Aorta (tissue), 5 donors: ENCODE results near the gene CGB1. TPM values are rescaled to one million over a fixed set of nuclear protein-coding genes. Genes with fewer than 3 reads are reported as not detected.
"Not testable (repeated sequence)": the region's sequence is repeated elsewhere in the genome, so short reads cannot be mapped to it uniquely, and the experiment has no call there.

Experiments
- ATAC-seq: fragments of 200-7000 bp; cut with Tn5 transposase; one replicate; pipeline ENCODE4 v1.9.1; 2022; ENCODE audit warnings: moderate library complexity; ENCODE audit not compliant: low FRiP score
- DNase-seq, 2 donors: peaks; one replicate each; pipeline ENCODE4 v3.0.0-alpha.2; 2020
- H3K27ac ChIP-seq, 2 donors: one replicate each; pipeline ENCODE4 v1.5.1; 2013; ENCODE audit warnings: low read length in 2 of 2, mild to moderate bottlenecking in 2 of 2, moderate library complexity in 2 of 2, control low read depth in 1 of 2, inconsistent platforms in 1 of 2, low read depth in 1 of 2
- H3K27me3 ChIP-seq, 2 donors: one replicate each; pipeline ENCODE4 v1.6.1; 2013; ENCODE audit warnings: control low read depth in 1 of 2, low read length in 1 of 2, mild to moderate bottlenecking in 1 of 2, moderate library complexity in 1 of 2; ENCODE audit not compliant: insufficient read depth in 2 of 2, control insufficient read depth in 1 of 2
- H3K36me3 ChIP-seq, 2 donors: one replicate each; pipeline ENCODE4 v1.6.1; 2013; ENCODE audit warnings: control low read depth in 1 of 2, low read length in 1 of 2, mild to moderate bottlenecking in 1 of 2; ENCODE audit not compliant: insufficient read depth in 2 of 2, control insufficient read depth in 1 of 2
- H3K4me1 ChIP-seq, 2 donors: one replicate each; pipeline ENCODE4 v1.6.1; 2013; ENCODE audit warnings: low read length in 2 of 2, control low read depth in 1 of 2, mild to moderate bottlenecking in 1 of 2, moderate library complexity in 1 of 2; ENCODE audit not compliant: insufficient read depth in 2 of 2, control insufficient read depth in 1 of 2
- H3K4me3 ChIP-seq, 2 donors: one replicate each; pipeline ENCODE4 v1.5.1; 2013; ENCODE audit warnings: low read length in 2 of 2, control low read depth in 1 of 2, mild to moderate bottlenecking in 1 of 2
- H3K9me3 ChIP-seq: one replicate; pipeline ENCODE4 v1.6.1; 2013; ENCODE audit warnings: mild to moderate bottlenecking, low read length; ENCODE audit not compliant: control insufficient read depth
- WGBS, 2 donors: extraction: QIAGEN DNeasy Blood & Tissue Kit; methylation state at CpG; one replicate each; pipeline ENCODE4 v1.1.7; 2013; 5-methylcytosine and 5-hydroxymethylcytosine counted together
- intact Hi-C, 2 donors: fragments of 100-400 bp; cut with DNase I; formaldehyde crosslinking; loops; one replicate each; pipeline versions ENCODE4 v1.14.2 to v1.15.0; 2022
- polyA plus RNA-seq, 2 donors: library from polyadenylated mRNA; stranded (reverse); fragments of 200-250 nt; gene quantifications; one replicate each; pipeline ENCODE4 v1.2.3, GENCODE V29; 2013
- total RNA-seq, 2 donors: library from RNA; stranded (reverse); fragmentation: NEBNext Ultra II Directional; extraction: Animal tissue kit (Norgen Biotek cat#: 25700); gene quantifications; one replicate each; pipeline ENCODE4 v1.2.1, GENCODE V29; 2021
- donor health status: healthy with polysubstance abuse.
- donor health status: Bipolar disorder and iron deficiency.
- donor health status: DM: no; HTN: no; CAD: no.
- donor health status: DM: no; HTN: no; CAD: no.
- donor health status: DM: yes; HTN: yes; CAD: no.

The CGB1 gene
- total and polyA plus RNA-seq, 4 donors = not detected

DNA sequence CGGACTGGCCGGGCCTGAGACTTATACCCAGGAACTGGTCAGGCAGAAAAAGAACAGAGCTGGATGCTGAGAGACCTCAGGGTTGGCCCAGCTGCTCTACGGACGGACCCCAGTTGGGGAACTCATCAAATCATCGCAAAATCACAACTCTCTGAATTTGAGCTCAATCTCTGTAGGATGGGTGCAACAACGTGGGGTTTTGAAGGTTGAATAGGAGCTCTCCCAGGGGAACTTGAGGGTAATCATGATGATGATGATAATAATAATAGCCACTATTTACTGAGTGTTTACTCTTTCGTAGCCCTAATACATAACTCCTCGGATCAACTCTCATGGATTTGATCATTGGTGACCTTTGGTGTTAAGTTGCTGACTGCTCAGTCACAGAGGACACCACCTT lies 6.4 kb downstream of the CGB1 start:
- ATAC-seq, H3K27me3 ChIP-seq, H3K9me3 ChIP-seq, H3K4me3 ChIP-seq, H3K36me3 ChIP-seq, H3K27ac ChIP-seq, H3K4me1 ChIP-seq, intact Hi-C loops, DNase-seq: not testable (repeated sequence)
- WGBS, 2 donors = 91 to 96% methylated on average over 2 to 6 of the region's 8 CpGs

DNA sequence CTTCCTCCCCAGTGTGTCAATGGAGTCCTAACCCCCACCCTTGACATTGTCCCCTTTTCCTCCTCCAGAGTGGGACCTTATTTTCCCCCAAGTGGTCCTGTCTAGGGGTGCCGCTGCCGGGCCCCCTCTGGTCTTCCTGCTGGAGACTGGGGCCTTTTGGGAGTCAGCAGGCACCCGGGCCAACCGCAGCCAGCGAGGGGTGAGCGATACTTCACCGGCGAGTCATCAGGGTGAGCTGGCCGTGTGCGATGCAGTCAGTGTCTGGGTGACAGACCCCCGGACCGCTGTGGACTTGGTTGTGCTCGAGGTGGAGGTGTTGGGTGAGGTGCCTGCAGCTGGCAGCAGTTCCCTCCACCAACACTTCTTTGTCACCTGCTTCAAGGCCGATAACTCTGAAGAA lies 6.9 kb downstream of the CGB1 start:
- intact Hi-C loops = not testable (repeated sequence)

DNA sequence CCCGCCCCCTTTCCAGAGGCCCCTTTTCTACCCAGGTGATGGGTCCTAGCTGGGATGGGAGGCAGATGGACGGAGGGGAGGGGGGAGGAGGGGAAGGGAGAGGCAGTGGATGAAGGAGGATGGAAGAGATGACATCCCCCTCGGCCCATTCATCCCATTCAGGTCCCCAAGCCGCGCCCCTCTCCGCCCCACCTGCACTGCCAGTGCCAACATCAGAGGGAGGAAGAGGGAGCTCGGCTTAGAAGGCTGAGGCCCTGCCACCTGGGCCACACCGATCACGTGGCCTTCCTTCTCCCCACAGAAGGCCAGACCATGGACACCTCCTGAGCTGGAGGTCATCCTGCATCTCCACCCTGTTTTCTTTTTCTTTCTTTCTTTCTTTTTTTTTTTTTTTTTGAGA lies 8.0 kb downstream of the CGB1 start:
- H3K27ac ChIP-seq, ATAC-seq, H3K36me3 ChIP-seq, intact Hi-C loops, H3K4me1 ChIP-seq, H3K4me3 ChIP-seq, H3K9me3 ChIP-seq, DNase-seq, H3K27me3 ChIP-seq: not testable (repeated sequence)
- WGBS, 2 donors = 84 to 87% methylated on average over 4 to 9 of the region's 9 CpGs

More for the DNA sequence above, 6.9 kb downstream of the CGB1 start:
- not testable (repeated sequence) for H3K27me3 ChIP-seq, H3K4me3 ChIP-seq, H3K4me1 ChIP-seq, DNase-seq, H3K27ac ChIP-seq, H3K36me3 ChIP-seq, H3K9me3 ChIP-seq, ATAC-seq
- 85 to 90% methylated on average over 12 to 14 of the region's 14 CpGs for WGBS, 2 donors

DNA sequence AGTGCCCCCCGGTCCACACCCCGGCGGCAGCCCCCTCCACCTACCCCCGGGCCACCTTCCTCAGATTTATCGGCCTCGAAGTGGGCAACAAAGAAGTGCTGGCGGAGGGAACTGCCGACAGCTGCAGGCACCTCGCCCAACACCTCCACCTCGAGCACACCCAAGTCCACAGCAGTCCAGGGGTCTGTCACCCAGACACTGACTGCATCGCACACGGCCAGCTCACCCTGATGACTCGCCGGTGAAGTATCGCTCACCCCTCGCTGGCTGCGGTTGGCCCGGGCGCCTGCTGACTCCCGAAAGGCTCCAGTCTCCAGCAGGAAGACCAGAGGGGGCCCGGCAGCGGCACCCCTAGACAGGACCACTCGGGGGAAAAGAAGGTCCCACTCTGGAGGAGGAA lies 11.1 kb downstream of the CGB1 start:
- 80 to 89% methylated on average over 23 of the region's 23 CpGs for WGBS, 2 donors
- H3K36me3 ChIP-seq, H3K27ac ChIP-seq, intact Hi-C loops, H3K4me3 ChIP-seq, H3K27me3 ChIP-seq, ATAC-seq, H3K4me1 ChIP-seq, DNase-seq, H3K9me3 ChIP-seq: not testable (repeated sequence)

DNA sequence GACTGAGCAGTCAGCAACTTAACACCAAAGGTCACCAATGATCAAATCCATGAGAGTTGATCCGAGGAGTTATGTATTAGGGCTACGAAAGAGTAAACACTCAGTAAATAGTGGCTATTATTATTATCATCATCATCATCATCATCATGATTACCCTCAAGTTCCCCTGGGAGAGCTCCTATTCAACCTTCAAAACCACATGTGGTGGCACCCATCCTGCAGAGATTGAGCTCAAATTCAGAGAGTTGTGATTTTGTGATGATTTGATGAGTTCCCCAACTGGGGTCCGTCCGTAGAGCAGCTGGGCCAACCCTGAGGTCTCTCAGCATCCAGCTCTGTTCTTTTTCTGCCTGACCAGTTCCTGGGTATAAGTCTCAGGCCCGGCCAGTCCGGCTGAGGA lies 11.6 kb downstream of the CGB1 start:
- H3K27ac ChIP-seq, H3K4me1 ChIP-seq, H3K4me3 ChIP-seq, H3K9me3 ChIP-seq, ATAC-seq, H3K36me3 ChIP-seq, intact Hi-C loops, DNase-seq, H3K27me3 ChIP-seq: not testable (repeated sequence)
- 91 to 94% methylated on average over 3 to 4 of the region's 6 CpGs for WGBS, 2 donors

DNA sequence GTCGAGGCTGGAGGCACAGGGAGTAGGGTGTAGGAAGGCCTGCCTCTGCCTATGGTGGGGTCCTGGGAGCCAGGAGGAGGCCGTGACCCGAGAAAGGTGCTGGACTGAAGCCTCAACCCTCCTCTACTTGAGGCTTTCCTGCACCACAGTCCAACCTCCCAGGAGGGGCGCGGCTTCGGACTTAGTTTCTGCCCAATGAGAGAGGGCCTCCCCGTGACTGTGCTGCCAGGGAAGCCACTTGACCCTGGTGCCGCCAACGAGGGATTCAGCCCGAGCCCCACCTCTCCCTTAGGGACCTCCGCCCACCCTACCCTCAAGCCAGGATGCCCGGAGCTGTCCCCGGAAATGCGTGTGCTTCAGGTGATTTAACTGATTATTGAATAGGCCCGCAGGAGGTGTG lies 12.5 kb downstream of the CGB1 start, which contains the start of gene CGB3:
Gene CGB3 (minus strand): TSS at position 101 of the 400 bp plus-strand sequence. CDS start 362 bp downstream, outside the sequence.
- H3K4me3 ChIP-seq, intact Hi-C loops, ATAC-seq, H3K27me3 ChIP-seq, DNase-seq, H3K9me3 ChIP-seq, H3K27ac ChIP-seq, H3K4me1 ChIP-seq, H3K36me3 ChIP-seq: not testable (repeated sequence)
- 57 to 71% methylated on average over 10 to 13 of the region's 15 CpGs for WGBS, 2 donors

DNA sequence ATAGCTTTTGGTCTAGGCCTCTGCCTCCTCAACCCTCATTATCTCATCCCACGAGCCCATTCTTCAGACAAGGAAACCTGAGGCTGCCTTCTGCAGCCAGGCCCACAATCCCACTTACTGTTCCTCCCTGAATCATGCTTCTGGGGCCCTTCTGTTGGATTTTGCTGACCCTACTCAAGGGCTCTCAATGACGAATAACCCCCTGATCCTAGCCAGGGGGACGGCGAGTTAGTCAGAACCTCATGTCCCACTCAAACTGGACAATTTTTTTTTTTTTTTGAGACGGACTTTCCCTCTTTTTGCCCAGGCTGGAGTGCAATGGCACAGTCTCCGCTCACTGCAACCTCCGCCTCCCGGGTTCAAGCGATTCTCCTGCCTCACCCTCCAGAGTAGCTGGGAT lies 14.6 kb downstream of the CGB1 start:
- WGBS, 2 donors = 89 to 94% methylated on average over 9 of the region's 9 CpGs
- no peaks in the 10 kb centered on the region for H3K27me3 ChIP-seq
- DNase-seq = no peak
- H3K36me3 ChIP-seq = no peaks in the 10 kb centered on the region
- H3K4me1 ChIP-seq = no peaks in the 10 kb centered on the region
- H3K27ac ChIP-seq = no peak overlapping the region
- intact Hi-C loops = no loop called here
- no peak for ATAC-seq
- no peaks in the 10 kb centered on the region for H3K9me3 ChIP-seq
- no peak overlapping the region for H3K4me3 ChIP-seq

DNA sequence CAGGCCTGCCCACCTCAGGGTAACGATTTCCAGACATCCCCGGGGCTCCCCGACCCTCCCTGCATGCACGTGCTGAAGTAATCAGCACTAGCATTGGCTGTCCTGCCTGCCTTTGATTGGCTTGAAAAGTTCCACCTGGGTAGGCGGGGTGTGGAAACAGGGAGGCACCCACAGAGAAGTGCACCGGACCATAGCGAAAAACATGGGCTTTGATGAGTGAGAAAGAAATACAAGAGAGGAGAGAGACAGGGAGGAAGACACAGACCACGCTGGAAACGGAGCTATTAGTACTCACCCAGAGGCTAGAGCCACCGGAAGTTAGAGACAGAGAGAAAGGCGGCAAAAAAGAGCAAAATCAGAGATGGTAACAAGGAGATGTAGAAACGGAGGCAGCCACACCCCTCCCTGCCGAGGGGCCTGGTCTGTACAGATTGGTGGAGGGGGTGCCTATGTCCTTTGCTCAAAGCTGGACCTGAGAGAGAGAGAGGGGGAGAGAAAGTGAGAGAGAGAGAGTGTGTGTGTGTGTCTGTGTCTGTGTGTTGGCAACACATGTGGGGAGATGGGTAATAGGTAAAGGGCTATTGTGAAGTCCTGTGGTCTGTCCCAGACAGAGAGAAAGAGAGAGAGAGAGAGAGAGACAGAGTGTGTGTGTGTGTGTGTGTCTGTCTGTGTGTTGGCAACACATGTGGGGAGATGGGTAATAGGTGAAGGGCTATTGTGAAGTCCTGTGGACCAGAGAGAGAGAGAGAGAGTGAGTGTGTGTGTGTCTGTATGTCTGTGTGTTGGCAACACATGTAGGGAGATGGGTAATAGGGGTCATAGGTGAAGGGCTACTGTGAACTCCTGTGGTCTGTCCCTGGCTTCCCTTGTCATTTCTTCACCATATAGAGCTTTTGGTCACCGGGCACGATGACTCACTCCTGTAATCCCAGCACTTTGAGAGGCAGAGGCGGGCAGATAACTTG lies 15.5 kb downstream of the CGB1 start:
- Histone ChIP-seq H3K4me1 (no peaks in the 10 kb centered on the region), H3K27ac (no peak overlapping the region), H3K9me3 (no peaks in the 10 kb centered on the region), H3K27me3 (no peaks in the 10 kb centered on the region), H3K4me3 (no peak overlapping the region), H3K36me3 (no peaks in the 10 kb centered on the region)
- no peak for DNase-seq
- intact Hi-C loops = no loop called here
- no peak for ATAC-seq
- WGBS, 2 donors = 50 to 51% methylated on average over 16 of the region's 16 CpGs

DNA sequence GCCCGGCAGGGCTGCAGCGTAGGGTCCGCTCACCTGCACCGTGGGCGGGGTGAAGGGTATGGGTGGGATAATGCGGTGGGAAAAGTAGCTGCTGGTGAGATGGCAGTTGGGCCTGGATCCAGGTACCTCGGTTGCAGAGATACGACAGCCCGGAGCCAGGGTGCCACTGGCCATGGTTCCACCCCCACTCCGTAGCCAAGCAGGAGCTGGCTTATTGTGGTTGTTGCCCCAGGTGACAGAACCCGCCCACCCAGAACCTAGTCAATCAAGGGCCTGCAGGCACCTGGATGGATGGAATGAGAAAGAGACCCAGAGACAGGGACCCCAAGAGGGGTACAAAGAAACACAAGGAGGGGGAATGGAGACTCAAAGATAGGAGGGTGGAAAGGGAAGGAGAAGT lies 16.4 kb downstream of the CGB1 start:
- Histone ChIP-seq H3K9me3 (no peaks in the 10 kb centered on the region), H3K27ac (no peak overlapping the region), H3K4me3 (no peak overlapping the region), H3K36me3 (no peaks in the 10 kb centered on the region), H3K27me3 (no peaks in the 10 kb centered on the region), H3K4me1 (no peaks in the 10 kb centered on the region)
- no peak for DNase-seq
- no peak for ATAC-seq
- intact Hi-C loops = no loop called here
- WGBS, 2 donors = 66 to 67% methylated on average over 11 of the region's 11 CpGs
